ENCODE data around the gene CHRNE. TPM values are rescaled to one million over a fixed set of nuclear protein-coding genes. Genes with fewer than 3 reads are reported as not detected.

Gene CHRNE
- total and polyA plus RNA-seq, 2 of the 13 experiments (the other 11 are each of a cell fraction or from before 2014, with no cell fraction given), result 0.53 to 0.59 TPM

DNA sequence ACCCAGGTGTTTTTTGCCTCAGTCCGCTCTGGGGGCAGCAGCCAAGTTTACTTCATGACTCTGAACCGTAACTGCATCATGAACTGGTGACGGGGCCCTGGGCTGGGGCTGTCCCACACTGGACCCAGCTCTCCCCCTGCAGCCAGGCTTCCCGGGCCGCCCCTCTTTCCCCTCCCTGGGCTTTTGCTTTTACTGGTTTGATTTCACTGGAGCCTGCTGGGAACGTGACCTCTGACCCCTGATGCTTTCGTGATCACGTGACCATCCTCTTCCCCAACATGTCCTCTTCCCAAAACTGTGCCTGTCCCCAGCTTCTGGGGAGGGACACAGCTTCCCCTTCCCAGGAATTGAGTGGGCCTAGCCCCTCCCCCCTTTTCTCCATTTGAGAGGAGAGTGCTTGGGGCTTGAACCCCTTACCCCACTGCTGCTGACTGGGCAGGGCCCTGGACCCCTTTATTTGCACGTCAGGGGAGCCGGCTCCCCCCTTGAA is 5.7 kb downstream of the CHRNE start:
- H3K36me3 ChIP-seq (replicated peaks in 1 of 2; ENCODE audit: control insufficient read depth in 1 of 2, insufficient read depth in 2 of 2, low read length in 2 of 2), result peaks cover 26 to 50% of the 10 kb centered on the region in 2 experiments; a peak in 4 of 5 replicates
- no peaks in the 10 kb centered on the region for H3K27me3 ChIP-seq (ENCODE audit: control insufficient read depth in 1 of 2, insufficient read depth in 2 of 2, low read length in 2 of 2)
- no peak for DNase-seq (ENCODE audit: low spot score)
- WGBS (ENCODE audit: low lambda C conversion rate), result 94% methylated on average over 10 of the region's 10 CpGs
- FAIRE-seq, result no peak
- ChIA-PET POLR2A (no interaction called here), CTCF (ENCODE audit: low intra/inter-chr PET ratio, low total read pairs) (no interaction called here)
- intact Hi-C loops (cut with micrococcal nuclease; ENCODE audit: unreplicated experiment), result no loop called here
- H3K79me2 ChIP-seq (ENCODE audit: insufficient read depth, low read length), result no peaks in the 10 kb centered on the region
- no TSS peak for BruUV-seq (replicated peaks)
- H3K4me3 ChIP-seq (replicated peaks in 1 of 3; ENCODE audit: insufficient read depth in 1 of 3, low read depth in 2 of 3, low read length in 3 of 3), result no peak overlapping the region
- H2AFZ ChIP-seq (ENCODE audit: low read length), result no peak overlapping the region
- H3K9me3 ChIP-seq (ENCODE audit: low read length), result no peaks in the 10 kb centered on the region
- no peak overlapping the region for H3K4me2 ChIP-seq (ENCODE audit: low read depth, low read length)
- TF ChIP-seq, protein P1, sequence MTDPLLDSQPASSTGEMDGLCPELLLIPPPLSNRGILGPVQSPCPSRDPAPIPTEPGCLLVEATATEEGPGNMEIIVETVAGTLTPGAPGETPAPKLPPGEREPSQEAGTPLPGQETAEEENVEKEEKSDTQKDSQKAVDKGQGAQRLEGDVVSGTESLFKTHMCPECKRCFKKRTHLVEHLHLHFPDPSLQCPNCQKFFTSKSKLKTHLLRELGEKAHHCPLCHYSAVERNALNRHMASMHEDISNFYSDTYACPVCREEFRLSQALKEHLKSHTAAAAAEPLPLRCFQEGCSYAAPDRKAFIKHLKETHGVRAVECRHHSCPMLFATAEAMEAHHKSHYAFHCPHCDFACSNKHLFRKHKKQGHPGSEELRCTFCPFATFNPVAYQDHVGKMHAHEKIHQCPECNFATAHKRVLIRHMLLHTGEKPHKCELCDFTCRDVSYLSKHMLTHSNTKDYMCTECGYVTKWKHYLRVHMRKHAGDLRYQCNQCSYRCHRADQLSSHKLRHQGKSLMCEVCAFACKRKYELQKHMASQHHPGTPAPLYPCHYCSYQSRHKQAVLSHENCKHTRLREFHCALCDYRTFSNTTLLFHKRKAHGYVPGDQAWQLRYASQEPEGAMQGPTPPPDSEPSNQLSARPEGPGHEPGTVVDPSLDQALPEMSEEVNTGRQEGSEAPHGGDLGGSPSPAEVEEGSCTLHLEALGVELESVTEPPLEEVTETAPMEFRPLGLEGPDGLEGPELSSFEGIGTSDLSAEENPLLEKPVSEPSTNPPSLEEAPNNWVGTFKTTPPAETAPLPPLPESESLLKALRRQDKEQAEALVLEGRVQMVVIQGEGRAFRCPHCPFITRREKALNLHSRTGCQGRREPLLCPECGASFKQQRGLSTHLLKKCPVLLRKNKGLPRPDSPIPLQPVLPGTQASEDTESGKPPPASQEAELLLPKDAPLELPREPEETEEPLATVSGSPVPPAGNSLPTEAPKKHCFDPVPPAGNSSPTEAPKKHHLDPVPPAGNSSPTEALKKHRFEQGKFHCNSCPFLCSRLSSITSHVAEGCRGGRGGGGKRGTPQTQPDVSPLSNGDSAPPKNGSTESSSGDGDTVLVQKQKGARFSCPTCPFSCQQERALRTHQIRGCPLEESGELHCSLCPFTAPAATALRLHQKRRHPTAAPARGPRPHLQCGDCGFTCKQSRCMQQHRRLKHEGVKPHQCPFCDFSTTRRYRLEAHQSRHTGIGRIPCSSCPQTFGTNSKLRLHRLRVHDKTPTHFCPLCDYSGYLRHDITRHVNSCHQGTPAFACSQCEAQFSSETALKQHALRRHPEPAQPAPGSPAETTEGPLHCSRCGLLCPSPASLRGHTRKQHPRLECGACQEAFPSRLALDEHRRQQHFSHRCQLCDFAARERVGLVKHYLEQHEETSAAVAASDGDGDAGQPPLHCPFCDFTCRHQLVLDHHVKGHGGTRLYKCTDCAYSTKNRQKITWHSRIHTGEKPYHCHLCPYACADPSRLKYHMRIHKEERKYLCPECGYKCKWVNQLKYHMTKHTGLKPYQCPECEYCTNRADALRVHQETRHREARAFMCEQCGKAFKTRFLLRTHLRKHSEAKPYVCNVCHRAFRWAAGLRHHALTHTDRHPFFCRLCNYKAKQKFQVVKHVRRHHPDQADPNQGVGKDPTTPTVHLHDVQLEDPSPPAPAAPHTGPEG (CRISPR knock-in tag; IDR thresholded peaks at IDR 0.05), result no peak
- no peak for TF ChIP-seq ATF7 (IDR thresholded peaks at IDR 0.05)
- no peak for TF ChIP-seq ATF7 (CRISPR knock-in tag; IDR thresholded peaks at IDR 0.05)
- no peak for TF ChIP-seq RFX1 (IDR thresholded peaks at IDR 0.05)
- TF ChIP-seq SMAD1 (CRISPR knock-in tag; IDR thresholded peaks at IDR 0.05; ENCODE audit: borderline replicate concordance, low read depth), result no peak
- no peak for TF ChIP-seq NR2F6 (IDR thresholded peaks at IDR 0.05)
- TF ChIP-seq NR2F6 (CRISPR knock-in tag; IDR thresholded peaks at IDR 0.05), result no peak
- no peak for TF ChIP-seq ZNF792 (CRISPR knock-in tag; IDR thresholded peaks at IDR 0.05)
- no peak for TF ChIP-seq ZNF441 (CRISPR knock-in tag; IDR thresholded peaks at IDR 0.05; ENCODE audit: borderline replicate concordance)
- no peak for TF ChIP-seq ZKSCAN1 (IDR thresholded peaks at IDR 0.05; ENCODE audit: low read length)
- TF ChIP-seq ZNF883 (CRISPR knock-in tag; IDR thresholded peaks at IDR 0.05; ENCODE audit: not compliant biosample characterization), result no peak
- TF ChIP-seq ZNF367 (CRISPR knock-in tag; IDR thresholded peaks at IDR 0.05; ENCODE audit: borderline replicate concordance), result no peak
- TF ChIP-seq ZFP41 (CRISPR knock-in tag; IDR thresholded peaks at IDR 0.05; ENCODE audit: borderline replicate concordance), result no peak
- H3K27ac ChIP-seq (ENCODE audit: extremely low read length, insufficient read depth, low read length), result no peak overlapping the region
- H4K20me1 ChIP-seq (ENCODE audit: insufficient read depth, low read length), result no peaks in the 10 kb centered on the region
- H3K9ac ChIP-seq (ENCODE audit: insufficient read depth, low read depth, low read length), result no peak overlapping the region
- in situ Hi-C loops (cut with HindIII; ENCODE audit: extremely low pct_ligation_motif_present, low pct_unique_long_range_greater_than_20kb), result loop anchor here (10.0 kb wide), 1 partner anchor 342 kb away; the partner anchor contains the start of gene MYBBP1A
- no peak for ATAC-seq
- no peaks in the 10 kb centered on the region for H3K4me1 ChIP-seq (ENCODE audit: insufficient read depth, low read length)
